Fibroblast of lung (primary cell): Measurements from ENCODE around the gene STK11IP. TPM values are rescaled to one million over a fixed set of nuclear protein-coding genes. Genes with fewer than 3 reads are reported as not detected.

Source experiments
- DNase-seq, 2 donors: peaks; one replicate each; pipeline versions ENCODE4 v3.0.0 to v3.0.0-alpha.2; 2010; ENCODE audit warnings: low read depth in 2 of 2
- H2AFZ ChIP-seq: 2 replicates; pipeline ENCODE4 v1.5.1; 2012; ENCODE audit warnings: low read length, control low read depth, inconsistent platforms
- H3K27ac ChIP-seq: 2 replicates; pipeline ENCODE4 v1.5.1; 2011; ENCODE audit warnings: low read length, control low read depth; ENCODE audit not compliant: insufficient read depth
- H3K27me3 ChIP-seq: 2 replicates; pipeline ENCODE4 v1.5.1; 2011; ENCODE audit warnings: mild to moderate bottlenecking, low read length; ENCODE audit not compliant: control insufficient read depth, insufficient read depth
- H3K36me3 ChIP-seq: 2 replicates; pipeline ENCODE4 v1.5.1; 2011; ENCODE audit warnings: low read length; ENCODE audit not compliant: control insufficient read depth, insufficient read depth
- H3K4me1 ChIP-seq: 2 replicates; pipeline ENCODE4 v1.5.1; 2011; ENCODE audit warnings: low read length; ENCODE audit not compliant: control insufficient read depth, insufficient read depth; ENCODE audit errors: extremely low read depth
- H3K4me2 ChIP-seq: 2 replicates; pipeline ENCODE4 v1.5.1; 2011; ENCODE audit warnings: low read length, control low read depth; ENCODE audit not compliant: insufficient read depth; ENCODE audit errors: extremely low read depth
- H3K4me3 ChIP-seq, 4 experiments: fragments of 200-600 bp in 1 of 4; sonication (generic) in 1 of 4; replicated peaks in 1 of 4; 2 replicates each; pipeline ENCODE4 v1.5.1; 2011 to 2016; ENCODE audit warnings: low read length in 4 of 4, low read depth in 3 of 4, mild to moderate bottlenecking in 3 of 4, control low read depth in 2 of 4, inconsistent platforms in 1 of 4, mixed read lengths in 1 of 4; ENCODE audit not compliant: insufficient read depth in 1 of 4; ENCODE audit errors: control extremely low read depth in 1 of 4
- H3K79me2 ChIP-seq: 2 replicates; pipeline ENCODE4 v1.5.1; 2012; ENCODE audit warnings: mild to moderate bottlenecking, low read length, inconsistent platforms; ENCODE audit not compliant: control insufficient read depth, insufficient read depth
- H3K9ac ChIP-seq: 2 replicates; pipeline ENCODE4 v1.5.1; 2011; ENCODE audit warnings: mild to moderate bottlenecking, low read length, control low read depth; ENCODE audit not compliant: insufficient read depth
- H3K9me3 ChIP-seq: 2 replicates; pipeline ENCODE4 v1.5.1; 2012; ENCODE audit warnings: low read depth, low read length; ENCODE audit not compliant: control insufficient read depth, insufficient read depth
- H4K20me1 ChIP-seq: 2 replicates; pipeline ENCODE4 v1.5.1; 2011; ENCODE audit warnings: low read length; ENCODE audit not compliant: control insufficient read depth, insufficient read depth; ENCODE audit errors: extremely low read depth
- EZH2 ChIP-seq: IDR thresholded peaks from 2 replicates; pipeline ENCODE4 v1.5.1; 2012; ENCODE audit warnings: low read length, control low read depth, mild to moderate bottlenecking; ENCODE audit errors: missing control alignments
- polyA plus RNA-seq, 2 donors: library from polyadenylated mRNA; depleted of rRNA in 1 of 2; stranded (reverse) in 1 of 2; unstranded in 1 of 2; fragments of >200 nt; gene quantifications; 2 replicates each; pipeline ENCODE4 v1.2.1, GENCODE V29; 2011 to 2012; ENCODE audit warnings: missing spikeins in 1 of 2
- total RNA-seq: library from RNA; depleted of rRNA; stranded (reverse); fragments of >200 nt; gene quantifications from 2 replicates; pipeline ENCODE4 v1.2.1, GENCODE V29; 2014
- TF ChIP-seq, protein P1 (sequence below), 2 donors: IDR thresholded peaks in 1 of 2; conservative IDR thresholded peaks in 1 of 2; 1 replicate in 1 of 2; 2 replicates in 1 of 2; pipeline ENCODE4 v1.5.1; 2011 to 2012; ENCODE audit warnings: low read length in 2 of 2, control low read depth in 1 of 2, inconsistent platforms in 1 of 2, low read depth in 1 of 2, mild to moderate bottlenecking in 1 of 2

The STK11IP gene
- total and polyA plus RNA-seq, 2 donors (not counting 1 experiment from before 2014, with no cell fraction given): 5.6 to 16.8 TPM

DNA sequence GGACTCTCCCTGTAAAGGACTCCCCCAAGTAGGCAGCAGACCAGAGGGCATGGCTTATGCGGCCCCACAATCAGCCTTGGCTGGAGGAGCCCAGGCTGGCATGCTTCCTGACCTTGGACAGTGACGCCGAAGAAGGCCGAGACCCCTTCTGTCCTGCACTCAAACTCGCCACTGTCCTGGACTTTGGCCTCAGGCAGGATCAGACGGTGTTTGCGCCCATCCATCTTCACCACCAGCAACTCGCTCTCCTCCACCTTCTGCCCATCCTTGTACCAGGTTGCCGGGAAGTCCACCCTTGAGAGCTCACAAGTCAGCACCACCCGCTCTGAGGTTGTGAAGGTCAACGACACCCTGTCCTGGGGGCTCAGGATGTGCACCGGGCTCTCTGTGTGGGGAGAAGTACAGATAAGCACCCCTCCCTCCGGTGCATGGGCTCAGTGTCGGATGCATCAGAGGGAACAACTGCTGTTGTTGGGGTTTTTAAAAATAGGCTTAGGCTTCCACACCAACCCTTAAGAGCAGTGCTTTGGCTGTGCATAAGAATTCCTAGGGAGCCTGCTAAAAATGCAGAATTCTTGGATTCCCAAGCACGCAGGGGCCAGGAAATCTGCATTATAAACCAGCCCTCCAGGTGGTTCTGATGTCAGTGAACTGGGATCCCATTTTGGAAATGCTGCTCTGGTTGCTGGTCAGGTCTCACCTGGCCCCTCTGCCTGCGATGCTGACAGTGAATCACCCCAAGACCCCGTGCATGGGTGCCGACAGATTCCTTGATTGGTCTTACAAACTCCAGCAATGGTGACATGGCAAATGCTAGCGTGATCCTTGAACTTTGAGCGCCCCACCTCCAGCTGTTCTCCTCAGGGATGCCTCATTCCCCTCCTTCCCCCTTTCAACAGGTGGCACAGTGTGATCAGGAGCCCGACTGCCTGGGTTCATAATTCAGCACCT lies 32.3 kb upstream of the STK11IP start:
- H2AFZ ChIP-seq: no peak overlapping the region
- TF ChIP-seq, protein P1, sequence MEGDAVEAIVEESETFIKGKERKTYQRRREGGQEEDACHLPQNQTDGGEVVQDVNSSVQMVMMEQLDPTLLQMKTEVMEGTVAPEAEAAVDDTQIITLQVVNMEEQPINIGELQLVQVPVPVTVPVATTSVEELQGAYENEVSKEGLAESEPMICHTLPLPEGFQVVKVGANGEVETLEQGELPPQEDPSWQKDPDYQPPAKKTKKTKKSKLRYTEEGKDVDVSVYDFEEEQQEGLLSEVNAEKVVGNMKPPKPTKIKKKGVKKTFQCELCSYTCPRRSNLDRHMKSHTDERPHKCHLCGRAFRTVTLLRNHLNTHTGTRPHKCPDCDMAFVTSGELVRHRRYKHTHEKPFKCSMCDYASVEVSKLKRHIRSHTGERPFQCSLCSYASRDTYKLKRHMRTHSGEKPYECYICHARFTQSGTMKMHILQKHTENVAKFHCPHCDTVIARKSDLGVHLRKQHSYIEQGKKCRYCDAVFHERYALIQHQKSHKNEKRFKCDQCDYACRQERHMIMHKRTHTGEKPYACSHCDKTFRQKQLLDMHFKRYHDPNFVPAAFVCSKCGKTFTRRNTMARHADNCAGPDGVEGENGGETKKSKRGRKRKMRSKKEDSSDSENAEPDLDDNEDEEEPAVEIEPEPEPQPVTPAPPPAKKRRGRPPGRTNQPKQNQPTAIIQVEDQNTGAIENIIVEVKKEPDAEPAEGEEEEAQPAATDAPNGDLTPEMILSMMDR (conservative IDR thresholded peaks at IDR 0.05 in 1 of 2, IDR thresholded peaks at IDR 0.05 in 1 of 2; ENCODE audit: low read depth in 1 of 2, low read length in 2 of 2): no peak
- TF ChIP-seq EZH2: no peak
- H4K20me1 ChIP-seq: no peaks in the 10 kb centered on the region
- H3K27me3 ChIP-seq: no peaks in the 10 kb centered on the region
- DNase-seq: no peak
- no peaks in the 10 kb centered on the region for H3K4me1 ChIP-seq
- H3K4me3 ChIP-seq: no peak overlapping the region
- no peak overlapping the region for H3K27ac ChIP-seq
- H3K9me3 ChIP-seq: no peaks in the 10 kb centered on the region
- no peaks in the 10 kb centered on the region for H3K79me2 ChIP-seq
- no peak overlapping the region for H3K4me2 ChIP-seq
- no peaks in the 10 kb centered on the region for H3K36me3 ChIP-seq
- no peak overlapping the region for H3K9ac ChIP-seq

DNA sequence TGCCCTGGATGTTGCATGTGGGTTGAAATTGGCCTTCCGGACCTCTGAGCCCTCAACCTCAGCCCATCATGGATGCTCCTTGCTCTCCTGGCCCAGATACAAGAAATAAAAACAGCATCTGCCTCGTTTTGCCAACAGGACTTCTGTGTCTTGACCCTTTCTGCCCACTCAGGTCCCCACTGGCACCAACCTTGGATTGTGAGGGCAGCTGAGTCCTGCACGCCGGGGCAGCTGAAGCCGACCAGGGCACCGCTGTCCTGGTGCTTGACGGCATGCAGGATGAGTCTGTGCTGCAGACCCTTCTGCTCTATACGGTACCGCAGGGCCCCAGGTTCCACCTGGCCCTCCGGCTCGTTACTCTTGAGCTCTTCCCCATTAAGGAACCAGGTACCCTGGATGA lies 31.0 kb upstream of the STK11IP start:
- TF ChIP-seq, protein P1 (conservative IDR thresholded peaks at IDR 0.05 in 1 of 2, IDR thresholded peaks at IDR 0.05 in 1 of 2; ENCODE audit: low read depth in 1 of 2, low read length in 2 of 2): no peak
- no peak for TF ChIP-seq EZH2
- H3K79me2 ChIP-seq: no peaks in the 10 kb centered on the region
- DNase-seq: no peak
- H2AFZ ChIP-seq: no peak overlapping the region
- H3K4me1 ChIP-seq: no peaks in the 10 kb centered on the region
- H3K27ac ChIP-seq: no peak overlapping the region
- no peaks in the 10 kb centered on the region for H3K27me3 ChIP-seq
- H4K20me1 ChIP-seq: no peaks in the 10 kb centered on the region
- no peak overlapping the region for H3K4me2 ChIP-seq
- no peak overlapping the region for H3K4me3 ChIP-seq
- no peak overlapping the region for H3K9ac ChIP-seq
- no peaks in the 10 kb centered on the region for H3K9me3 ChIP-seq
- no peaks in the 10 kb centered on the region for H3K36me3 ChIP-seq

DNA sequence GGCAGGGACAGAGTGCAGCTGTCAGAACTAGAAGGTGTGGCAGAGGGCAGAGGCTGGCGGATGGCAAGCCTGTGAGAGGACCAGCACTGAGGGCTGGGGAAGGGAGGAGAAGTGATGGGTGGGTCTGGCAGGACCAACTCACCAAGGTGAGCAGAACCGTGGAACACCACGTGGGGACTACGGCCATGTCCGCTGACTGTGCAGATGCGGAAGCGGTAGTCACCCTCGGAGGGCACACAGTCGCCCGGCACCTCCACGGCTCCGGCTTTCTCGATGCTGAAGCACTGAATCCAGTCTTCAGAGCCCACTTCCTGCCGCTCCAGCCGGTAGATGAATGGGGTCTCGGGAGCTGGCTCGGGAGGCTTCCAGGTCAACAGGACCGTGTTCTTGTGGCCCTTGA lies 30.5 kb upstream of the STK11IP start:
- Histone ChIP-seq H3K4me2 (no peak overlapping the region), H3K79me2 (no peaks in the 10 kb centered on the region), H3K27me3 (no peaks in the 10 kb centered on the region), H3K9me3 (no peaks in the 10 kb centered on the region), H3K9ac (no peak overlapping the region), H3K4me3 (no peak overlapping the region), H3K36me3 (no peaks in the 10 kb centered on the region), H3K27ac (no peak overlapping the region), H3K4me1 (peaks cover 3% of the 10 kb centered on the region), H2AFZ (no peak overlapping the region), H4K20me1 (no peaks in the 10 kb centered on the region)
- no peak for DNase-seq
- TF ChIP-seq, protein P1 (conservative IDR thresholded peaks at IDR 0.05 in 1 of 2, IDR thresholded peaks at IDR 0.05 in 1 of 2; ENCODE audit: low read depth in 1 of 2, low read length in 2 of 2): no peak
- TF ChIP-seq EZH2: no peak
